Endothelial cell (in vitro differentiated cells): ENCODE measurements around the gene LRRC32. TPM values are rescaled to one million over a fixed set of nuclear protein-coding genes. Genes with fewer than 3 reads are reported as not detected.
"Not testable (repeated sequence)": the region's sequence is repeated elsewhere in the genome, so short reads cannot be mapped to it uniquely, and the experiment has no call there.

Experiments
- DNase-seq: peaks from one replicate; pipeline ENCODE4 v3.0.0; 2021; ENCODE audit warnings: low spot score
- H3K27ac Mint-ChIP-seq: one replicate; pipeline ENCODE4 v1.8.0; 2021; ENCODE audit warnings: mixed read lengths, inconsistent platforms; ENCODE audit not compliant: unreplicated experiment
- H3K27me3 Mint-ChIP-seq: one replicate; pipeline ENCODE4 v1.8.0; 2021; ENCODE audit warnings: mild to moderate bottlenecking, moderate library complexity, mixed read lengths, inconsistent platforms; ENCODE audit not compliant: unreplicated experiment
- H3K36me3 Mint-ChIP-seq: one replicate; pipeline ENCODE4 v1.8.0; 2021; ENCODE audit warnings: mild to moderate bottlenecking, low read depth, mixed read lengths, inconsistent platforms; ENCODE audit not compliant: unreplicated experiment
- H3K4me1 Mint-ChIP-seq: one replicate; pipeline ENCODE4 v1.8.0; 2021; ENCODE audit warnings: mild to moderate bottlenecking, mixed read lengths, inconsistent platforms; ENCODE audit not compliant: unreplicated experiment
- H3K4me3 Mint-ChIP-seq: one replicate; pipeline ENCODE4 v1.8.0; 2021; ENCODE audit warnings: mild to moderate bottlenecking, mixed read lengths, inconsistent platforms; ENCODE audit not compliant: unreplicated experiment
- H3K9me3 Mint-ChIP-seq: one replicate; pipeline ENCODE4 v1.8.0; 2021; ENCODE audit warnings: mixed read lengths, inconsistent platforms; ENCODE audit not compliant: unreplicated experiment
- total RNA-seq: library from RNA; stranded (reverse); fragmentation: NEBNext Ultra II Directional; extraction: Animal tissue kit (Norgen Biotek cat#: 25700); gene quantifications from one replicate; pipeline ENCODE4 v1.2.1, GENCODE V29; 2021; ENCODE audit not compliant: unreplicated experiment
- TF ChIP-seq, protein P1 (sequence below): fragments of 200-600 bp; sonication (generic); IDR thresholded peaks from one replicate; pipeline ENCODE4 v1.5.0; 2021; ENCODE audit warnings: antibody characterized with exemption; ENCODE audit not compliant: unreplicated experiment

LRRC32 gene
- total RNA-seq, 1 donor from 2014 or later, result 22.0 TPM

DNA sequence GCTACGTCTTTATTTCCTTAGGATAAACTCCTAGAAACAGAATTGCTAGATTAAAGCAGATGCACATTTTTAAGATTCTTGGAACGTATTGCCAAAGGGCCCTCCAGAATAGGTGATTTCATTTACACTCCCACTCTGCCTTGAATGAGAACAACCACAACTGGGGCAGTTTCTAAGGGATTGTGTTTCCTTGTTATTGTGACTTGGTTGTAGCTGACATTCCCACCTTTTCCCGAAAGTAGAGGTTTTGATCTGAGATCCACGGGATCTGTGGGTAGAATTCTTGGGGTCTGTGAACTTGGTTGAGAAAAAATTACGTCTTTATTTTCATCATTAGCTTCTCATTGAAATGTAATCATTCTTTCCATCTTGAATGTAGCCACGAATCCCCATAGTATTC is 21.5 kb downstream of the LRRC32 start:
- H3K27me3 Mint-ChIP-seq, result peaks cover 4% of the 10 kb centered on the region
- TF ChIP-seq, protein P1, sequence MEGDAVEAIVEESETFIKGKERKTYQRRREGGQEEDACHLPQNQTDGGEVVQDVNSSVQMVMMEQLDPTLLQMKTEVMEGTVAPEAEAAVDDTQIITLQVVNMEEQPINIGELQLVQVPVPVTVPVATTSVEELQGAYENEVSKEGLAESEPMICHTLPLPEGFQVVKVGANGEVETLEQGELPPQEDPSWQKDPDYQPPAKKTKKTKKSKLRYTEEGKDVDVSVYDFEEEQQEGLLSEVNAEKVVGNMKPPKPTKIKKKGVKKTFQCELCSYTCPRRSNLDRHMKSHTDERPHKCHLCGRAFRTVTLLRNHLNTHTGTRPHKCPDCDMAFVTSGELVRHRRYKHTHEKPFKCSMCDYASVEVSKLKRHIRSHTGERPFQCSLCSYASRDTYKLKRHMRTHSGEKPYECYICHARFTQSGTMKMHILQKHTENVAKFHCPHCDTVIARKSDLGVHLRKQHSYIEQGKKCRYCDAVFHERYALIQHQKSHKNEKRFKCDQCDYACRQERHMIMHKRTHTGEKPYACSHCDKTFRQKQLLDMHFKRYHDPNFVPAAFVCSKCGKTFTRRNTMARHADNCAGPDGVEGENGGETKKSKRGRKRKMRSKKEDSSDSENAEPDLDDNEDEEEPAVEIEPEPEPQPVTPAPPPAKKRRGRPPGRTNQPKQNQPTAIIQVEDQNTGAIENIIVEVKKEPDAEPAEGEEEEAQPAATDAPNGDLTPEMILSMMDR, result no peak
- DNase-seq, result no peak
- no peaks in the 10 kb centered on the region for H3K9me3 Mint-ChIP-seq
- no peak overlapping the region for H3K27ac Mint-ChIP-seq
- no peak overlapping the region for H3K4me3 Mint-ChIP-seq
- no peaks in the 10 kb centered on the region for H3K36me3 Mint-ChIP-seq
- peaks cover 2% of the 10 kb centered on the region for H3K4me1 Mint-ChIP-seq

DNA sequence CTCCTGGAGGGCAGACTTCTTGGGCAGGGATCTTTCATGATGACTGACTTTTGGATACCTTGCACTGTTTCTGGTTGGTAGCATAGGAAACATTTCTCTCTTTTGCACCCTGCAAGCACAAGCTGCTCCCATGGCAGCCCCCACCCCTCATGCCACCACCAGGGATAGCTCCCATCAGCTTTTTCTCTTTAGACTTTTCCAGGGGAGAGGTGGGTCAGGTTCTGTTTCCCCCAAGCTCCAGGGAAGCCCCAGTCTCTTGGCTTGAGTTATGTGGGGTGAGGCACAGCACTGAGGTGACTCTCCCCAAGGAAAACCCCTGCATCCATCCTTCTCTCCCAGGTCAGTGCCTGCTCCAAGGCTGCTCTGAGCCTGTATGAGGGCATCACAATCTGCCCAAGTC is 22.5 kb downstream of the LRRC32 start:
- Mint-ChIP-seq H3K4me1 (no peaks in the 10 kb centered on the region), H3K27ac (no peak overlapping the region), H3K9me3 (no peaks in the 10 kb centered on the region), H3K4me3 (no peak overlapping the region), H3K36me3 (no peaks in the 10 kb centered on the region), H3K27me3 (no peaks in the 10 kb centered on the region)
- DNase-seq, result peak; percentile 1
- TF ChIP-seq, protein P1, result no peak

DNA sequence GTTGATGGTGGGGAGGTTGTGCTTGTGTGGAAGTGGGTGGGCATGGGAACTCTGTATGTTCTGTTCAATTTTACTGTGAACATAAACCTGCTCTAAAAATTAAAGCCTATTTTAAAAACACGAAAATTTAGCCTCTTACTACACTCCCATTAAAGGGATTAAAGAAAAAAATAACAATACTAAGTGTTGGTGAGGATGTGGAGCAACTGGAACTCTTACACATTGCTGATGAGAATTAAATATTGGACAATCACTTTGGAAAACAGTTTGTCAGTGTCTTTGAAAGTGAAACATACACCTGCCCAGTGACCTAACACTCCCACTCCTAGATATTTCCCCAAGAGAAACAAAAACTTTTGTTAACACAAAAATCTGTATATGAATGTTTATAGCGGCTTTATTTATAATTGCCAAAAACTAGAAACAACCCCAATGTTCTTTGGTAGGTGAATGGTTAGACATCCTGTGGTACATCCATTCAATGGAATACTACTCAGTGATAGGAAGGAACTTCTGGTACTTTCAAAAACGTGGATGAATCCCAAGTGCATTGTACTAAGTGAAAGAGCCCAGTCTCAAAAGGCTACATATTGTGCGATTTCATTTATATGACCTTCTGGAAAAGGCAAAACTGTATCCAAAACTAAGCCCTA is 23.5 kb downstream of the LRRC32 start:
- Mint-ChIP-seq H3K4me1 (no peaks in the 10 kb centered on the region), H3K27me3 (no peaks in the 10 kb centered on the region), H3K9me3 (no peaks in the 10 kb centered on the region), H3K4me3 (no peak overlapping the region), H3K27ac (no peak overlapping the region), H3K36me3 (no peaks in the 10 kb centered on the region)
- TF ChIP-seq, protein P1, result no peak
- DNase-seq, result no peak

DNA sequence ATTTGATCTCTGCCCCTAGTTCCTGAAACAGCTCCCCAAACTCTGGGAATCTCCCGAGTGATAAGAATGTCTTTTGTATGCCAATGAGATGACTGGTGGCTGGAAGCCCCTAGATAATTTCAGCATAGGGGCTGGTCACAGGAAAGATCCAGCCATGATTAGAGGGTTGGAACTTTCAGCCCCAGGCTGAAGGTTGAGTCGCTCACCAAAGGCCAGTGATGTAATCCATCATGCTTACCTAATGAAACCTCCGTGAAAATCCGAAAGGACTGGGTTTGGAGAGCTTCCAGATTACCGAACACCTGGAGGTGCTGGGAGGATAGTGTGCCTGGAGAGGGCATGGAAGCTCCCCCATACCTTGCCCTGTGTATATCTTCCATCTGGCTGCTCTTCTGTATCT is 26.0 kb downstream of the LRRC32 start:
- no peaks in the 10 kb centered on the region for H3K4me1 Mint-ChIP-seq
- DNase-seq, result no peak
- H3K27ac Mint-ChIP-seq, result no peak overlapping the region
- H3K9me3 Mint-ChIP-seq, result no peaks in the 10 kb centered on the region
- peaks cover 2% of the 10 kb centered on the region for H3K27me3 Mint-ChIP-seq
- no peak overlapping the region for H3K4me3 Mint-ChIP-seq
- TF ChIP-seq, protein P1, result no peak
- no peaks in the 10 kb centered on the region for H3K36me3 Mint-ChIP-seq

DNA sequence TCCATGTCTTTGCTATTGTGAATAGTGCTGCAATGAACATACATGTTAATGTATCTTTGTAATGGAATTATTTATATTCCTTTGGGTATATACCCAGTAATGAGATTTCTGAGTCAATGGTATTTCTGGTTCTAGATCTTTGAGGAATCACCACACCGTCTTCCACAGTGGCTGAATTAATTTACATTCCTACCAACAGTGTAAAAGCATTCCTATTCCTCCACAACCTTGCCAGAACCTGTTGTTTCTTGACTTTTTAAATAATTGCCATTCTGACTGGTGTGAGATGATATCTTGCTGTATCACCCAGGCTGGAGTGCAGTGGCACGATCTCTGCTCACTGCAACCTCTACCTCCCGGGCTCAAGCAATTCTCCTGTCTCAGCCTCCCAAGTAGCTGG is 26.8 kb downstream of the LRRC32 start:
- not testable (repeated sequence) for H3K27me3 Mint-ChIP-seq, H3K27ac Mint-ChIP-seq, H3K9me3 Mint-ChIP-seq, DNase-seq, H3K36me3 Mint-ChIP-seq, H3K4me3 Mint-ChIP-seq, H3K4me1 Mint-ChIP-seq
